ENCODE measurements around the gene ACSL3. TPM values are rescaled to one million over a fixed set of nuclear protein-coding genes. Genes with fewer than 3 reads are reported as not detected.

Gene ACSL3
- total and polyA plus RNA-seq, 2 donors (not counting 3 experiments of a cell fraction or from before 2014, with no cell fraction given) = 58.7 to 139 TPM

GRCh38 chr2:222942561-222942960 lies 81.7 kb downstream of the ACSL3 start:
- H3K4me3 ChIP-seq (replicated peaks in 1 of 3; ENCODE audit: insufficient read depth in 1 of 3, low read depth in 1 of 3, low read length in 3 of 3) = no peak overlapping the region
- TF ChIP-seq JUN (IDR thresholded peaks at IDR 0.05; ENCODE audit: borderline replicate concordance, insufficient read depth, insufficient read length, low read depth) (no peak), GATA2 (IDR thresholded peaks at IDR 0.05; ENCODE audit: insufficient read depth, insufficient read length, low read depth, low read length) (no peak), POLR2AphosphoS5 (IDR thresholded peaks at IDR 0.05; ENCODE audit: insufficient read depth, low read depth, low read length) (no peak), POLR2A (IDR thresholded peaks at IDR 0.05; ENCODE audit: low read depth, low read length) (no peak), CTCF (IDR thresholded peaks at IDR 0.05; ENCODE audit: extremely low read depth in 1 of 2, insufficient read depth in 1 of 2, low read depth in 1 of 2, low read length in 2 of 2) (no peak), MAX (IDR thresholded peaks at IDR 0.05; ENCODE audit: insufficient read depth, insufficient read length) (no peak), MYC (IDR thresholded peaks at IDR 0.05; ENCODE audit: low read depth, low read length) (no peak), FOS (IDR thresholded peaks at IDR 0.05; ENCODE audit: borderline replicate concordance, insufficient read depth, low read length) (no peak), EZH2 (IDR thresholded peaks at IDR 0.05; ENCODE audit: borderline replicate concordance, low read depth, low read length, severe bottlenecking) (no peak)
- H3K27me3 ChIP-seq (ENCODE audit: control insufficient read depth in 2 of 2, insufficient read depth in 2 of 2, low read length in 2 of 2) = no peaks in the 10 kb centered on the region
- H3K4me1 ChIP-seq (ENCODE audit: control insufficient read depth, extremely low read depth, insufficient read depth, low read length) = no peaks in the 10 kb centered on the region
- H2AFZ ChIP-seq (ENCODE audit: low read depth, low read length) = no peak overlapping the region
- H3K79me2 ChIP-seq (ENCODE audit: control insufficient read depth, insufficient read depth, low read length) = peaks cover 6% of the 10 kb centered on the region
- H3K27ac ChIP-seq (ENCODE audit: insufficient read depth, low read depth, low read length) = no peak overlapping the region
- H3K36me3 ChIP-seq (ENCODE audit: control insufficient read depth in 2 of 2, extremely low read depth in 1 of 2, insufficient read depth in 2 of 2, low read length in 2 of 2) = no peaks in the 10 kb centered on the region
- POLR2A ChIA-PET = no interaction called here
- peaks cover 4% of the 10 kb centered on the region for H4K20me1 ChIP-seq (replicated peaks; ENCODE audit: control insufficient read depth, extremely low read depth, insufficient read depth, low read length)
- DNase-seq (ENCODE audit: low read depth, low spot score) = no peak
- FAIRE-seq = no peak
- H3K9me1 ChIP-seq (replicated peaks; ENCODE audit: control insufficient read depth, extremely low read depth, insufficient read depth, low read length) = no peaks in the 10 kb centered on the region
- H3K9me3 ChIP-seq (replicated peaks; ENCODE audit: control insufficient read depth, insufficient read depth, low read length) = no peaks in the 10 kb centered on the region
- dilution Hi-C loops (cut with MboI; ENCODE audit: extremely low pct_ligation_motif_present, low sequenced_read_pairs) = no loop called here
- BruUV-seq (replicated peaks) = no TSS peak
- CTCF ChIA-PET = no interaction called here
- intact Hi-C loops (cut with micrococcal nuclease) = no loop called here
- no peak overlapping the region for H3K9ac ChIP-seq (replicated peaks; ENCODE audit: extremely low read depth, insufficient read depth, low read length)
- no peak overlapping the region for H3K4me2 ChIP-seq (ENCODE audit: insufficient read depth, low read length)

Data from endothelial cell of umbilical vein (primary cell).